GM13977 (cell line): ENCODE measurements around the gene GRM2.

Experiments
- DNase-seq: peaks from one replicate; pipeline ENCODE4 v3.0.0; 2012; ENCODE audit warnings: low spot score
- CTCF ChIP-seq: IDR thresholded peaks from 2 replicates; pipeline ENCODE4 v1.5.1; 2012; ENCODE audit warnings: mild to moderate bottlenecking, control low read depth; ENCODE audit not compliant: insufficient read depth; ENCODE audit errors: extremely low read depth, missing control alignments
- in situ Hi-C: fragments of 300-500 bp; cut with MboI; formaldehyde crosslinking; loops from one replicate; pipeline ENCODE4 v1.12.0; 2022; ENCODE audit warnings: low sequenced_read_pairs, low pct_unique_long_range_greater_than_20kb, mixed read lengths, inconsistent platforms; ENCODE audit not compliant: unreplicated experiment

Gene GRM2

DNA sequence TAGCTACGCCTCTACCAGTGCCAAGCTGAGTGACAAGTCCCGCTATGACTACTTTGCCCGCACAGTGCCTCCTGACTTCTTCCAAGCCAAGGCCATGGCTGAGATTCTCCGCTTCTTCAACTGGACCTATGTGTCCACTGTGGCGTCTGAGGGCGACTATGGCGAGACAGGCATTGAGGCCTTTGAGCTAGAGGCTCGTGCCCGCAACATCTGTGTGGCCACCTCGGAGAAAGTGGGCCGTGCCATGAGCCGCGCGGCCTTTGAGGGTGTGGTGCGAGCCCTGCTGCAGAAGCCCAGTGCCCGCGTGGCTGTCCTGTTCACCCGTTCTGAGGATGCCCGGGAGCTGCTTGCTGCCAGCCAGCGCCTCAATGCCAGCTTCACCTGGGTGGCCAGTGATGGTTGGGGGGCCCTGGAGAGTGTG lies 5.7 kb downstream of the GRM2 start:
- TF ChIP-seq CTCF, result no peak
- no peak for DNase-seq
- in situ Hi-C loops, result no loop called here

DNA sequence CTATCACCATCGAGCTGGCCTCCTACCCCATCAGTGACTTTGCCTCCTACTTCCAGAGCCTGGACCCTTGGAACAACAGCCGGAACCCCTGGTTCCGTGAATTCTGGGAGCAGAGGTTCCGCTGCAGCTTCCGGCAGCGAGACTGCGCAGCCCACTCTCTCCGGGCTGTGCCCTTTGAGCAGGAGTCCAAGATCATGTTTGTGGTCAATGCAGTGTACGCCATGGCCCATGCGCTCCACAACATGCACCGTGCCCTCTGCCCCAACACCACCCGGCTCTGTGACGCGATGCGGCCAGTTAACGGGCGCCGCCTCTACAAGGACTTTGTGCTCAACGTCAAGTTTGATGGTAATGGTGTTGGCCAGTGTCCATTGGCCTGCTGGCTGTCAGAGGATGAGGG lies 6.1 kb downstream of the GRM2 start:
- in situ Hi-C loops, result no loop called here
- no peak for TF ChIP-seq CTCF
- peak; percentile 5 for DNase-seq

- in situ Hi-C loops, result no loop called here
- TF ChIP-seq CTCF, result no peak
- DNase-seq, result no peak
Measured at GRCh38 chr3:51715231-51715976, 8.5 kb downstream of the GRM2 start.

DNA sequence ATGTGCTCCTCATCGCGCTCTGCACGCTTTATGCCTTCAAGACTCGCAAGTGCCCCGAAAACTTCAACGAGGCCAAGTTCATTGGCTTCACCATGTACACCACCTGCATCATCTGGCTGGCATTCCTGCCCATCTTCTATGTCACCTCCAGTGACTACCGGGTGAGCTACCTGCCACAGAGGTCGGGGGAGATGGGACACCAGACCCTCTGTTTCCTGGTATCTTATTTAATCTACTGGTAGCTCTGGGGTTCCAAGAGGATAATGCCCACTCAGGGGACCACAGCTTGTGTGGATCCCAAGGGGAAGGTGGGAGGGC lies 9.1 kb downstream of the GRM2 start:
- no peak for DNase-seq
- in situ Hi-C loops, result no loop called here
- TF ChIP-seq CTCF, result no peak

GRCh38 chr3:51716805-51717204 lies 9.9 kb downstream of the GRM2 start:
- TF ChIP-seq CTCF, result no peak
- DNase-seq, result no peak
- in situ Hi-C loops, result no loop called here

DNA sequence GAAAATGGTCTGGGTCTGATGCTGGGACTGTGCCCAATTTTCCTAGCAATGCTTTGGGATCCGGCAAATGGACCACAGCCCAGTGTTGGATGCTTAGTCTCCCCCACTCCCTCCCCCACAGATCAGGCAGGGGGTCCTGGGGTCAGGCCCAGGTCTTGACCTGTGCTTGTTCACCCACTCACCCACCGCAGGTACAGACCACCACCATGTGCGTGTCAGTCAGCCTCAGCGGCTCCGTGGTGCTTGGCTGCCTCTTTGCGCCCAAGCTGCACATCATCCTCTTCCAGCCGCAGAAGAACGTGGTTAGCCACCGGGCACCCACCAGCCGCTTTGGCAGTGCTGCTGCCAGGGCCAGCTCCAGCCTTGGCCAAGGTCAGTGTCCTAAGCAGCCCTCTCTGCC lies 10.6 kb downstream of the GRM2 start:
- no peak for DNase-seq
- TF ChIP-seq CTCF, result no peak
- in situ Hi-C loops, result no loop called here

DNA sequence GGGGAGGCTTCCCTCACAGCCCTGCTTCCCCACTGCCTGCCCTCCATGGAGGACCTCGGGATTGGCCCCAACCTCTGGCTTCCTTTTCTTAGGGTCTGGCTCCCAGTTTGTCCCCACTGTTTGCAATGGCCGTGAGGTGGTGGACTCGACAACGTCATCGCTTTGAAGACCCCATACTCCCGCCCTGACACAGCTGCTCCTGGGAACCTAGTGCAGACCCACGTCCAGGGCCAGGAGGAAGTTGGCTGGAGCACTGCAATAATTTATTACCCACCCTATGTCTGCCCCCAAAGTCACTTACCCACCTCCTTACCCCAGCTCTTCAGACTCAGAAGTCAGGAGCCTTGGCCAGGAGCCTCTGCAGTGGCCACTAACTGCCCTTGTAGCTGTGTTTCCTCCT lies 11.1 kb downstream of the GRM2 start:
- TF ChIP-seq CTCF, result no peak
- peak; percentile 9 for DNase-seq
- in situ Hi-C loops, result no loop called here
